ENCODE data around the gene FAM169A. TPM values are rescaled to one million over a fixed set of nuclear protein-coding genes. Genes with fewer than 3 reads are reported as not detected.
"Not testable (repeated sequence)": the region's sequence is repeated elsewhere in the genome, so short reads cannot be mapped to it uniquely, and the experiment has no call there.

Gene FAM169A
- 1 to 10 TPM in 5 of 12 donors, under 1 TPM in 5, not detected in 2; 0.58 to 3.2 (median 0.94) TPM for polyA plus RNA-seq (ENCODE audit: insufficient read length in 12 of 12)
- long read RNA-seq, donor 1 = 0 reads
- long read RNA-seq, donor 2 = 0 reads
- long read RNA-seq, donor 3 = 0 reads
- long read RNA-seq, donor 4 = 0 reads
- long read RNA-seq, donor 5 = 0 reads
- long read RNA-seq, donor 6, partial matches to known transcripts = 0 of 1 reads
- long read RNA-seq, donor 6, other reads (novel, unspliced or antisense) = 0 of 1 reads
- long read RNA-seq, donor 7 = 0 reads
- long read RNA-seq, donor 8 = 0 reads
- long read RNA-seq, donor 9 = 0 reads
- long read RNA-seq, donor 10 = 0 reads
- long read RNA-seq, donor 11 = 0 reads

GRCh38 chr5:74865804-74866595 is at the start of gene FAM169A:
Gene FAM169A, minus strand, starts transcription at chr5:74866387. Its CDS starts 24,711 bp downstream, at chr5:74841676.
- no peak for DNase-seq

- no peak for DNase-seq
Observed at GRCh38 chr5:74915488-74915887, 49.3 kb upstream of the FAM169A start.

GRCh38 chr5:74911421-74911820 is 45.2 kb upstream of the FAM169A start:
- not testable (repeated sequence) for DNase-seq

- not testable (repeated sequence) for DNase-seq
Observed at GRCh38 chr5:74909888-74910287, 43.7 kb upstream of the FAM169A start.

GRCh38 chr5:74908237-74908636 is 42.0 kb upstream of the FAM169A start:
- DNase-seq = not testable (repeated sequence)

- not testable (repeated sequence) for DNase-seq
Observed at GRCh38 chr5:74904713-74905112, 38.5 kb upstream of the FAM169A start.

- no peak for DNase-seq
Observed at GRCh38 chr5:74903165-74903787, 37.1 kb upstream of the FAM169A start.

GRCh38 chr5:74897049-74897448 is 30.9 kb upstream of the FAM169A start:
- DNase-seq = no peak

- DNase-seq = peak; percentile 9
Observed at GRCh38 chr5:74895906-74896305, 29.7 kb upstream of the FAM169A start.

- DNase-seq = no peak
Observed at GRCh38 chr5:74894351-74894750, 28.2 kb upstream of the FAM169A start.

- no peak for DNase-seq
Observed at GRCh38 chr5:74892921-74893320, 26.7 kb upstream of the FAM169A start.

GRCh38 chr5:74889523-74890105 is 23.4 kb upstream of the FAM169A start:
- no peak for DNase-seq

- DNase-seq = no peak
Observed at GRCh38 chr5:74888117-74888516, 21.9 kb upstream of the FAM169A start.

GRCh38 chr5:74885170-74885569 is 19.0 kb upstream of the FAM169A start:
- DNase-seq = no peak

- DNase-seq = not testable (repeated sequence)
Observed at GRCh38 chr5:74882379-74883134, 16.4 kb upstream of the FAM169A start.

GRCh38 chr5:74877624-74878304 is 11.6 kb upstream of the FAM169A start:
- DNase-seq = no peak

- no peak for DNase-seq
Observed at GRCh38 chr5:74875994-74876791, 10.0 kb upstream of the FAM169A start.

- no peak for DNase-seq
Observed at GRCh38 chr5:74873525-74874249, 7.5 kb upstream of the FAM169A start.

All from muscle of arm (tissue), 14 donors.